Measurements from ENCODE around the gene SLC41A1. TPM values are rescaled to one million over a fixed set of nuclear protein-coding genes. Genes with fewer than 3 reads are reported as not detected.

SLC41A1 gene
- total RNA-seq, 1 donor from 2014 or later: 22.4 TPM

DNA sequence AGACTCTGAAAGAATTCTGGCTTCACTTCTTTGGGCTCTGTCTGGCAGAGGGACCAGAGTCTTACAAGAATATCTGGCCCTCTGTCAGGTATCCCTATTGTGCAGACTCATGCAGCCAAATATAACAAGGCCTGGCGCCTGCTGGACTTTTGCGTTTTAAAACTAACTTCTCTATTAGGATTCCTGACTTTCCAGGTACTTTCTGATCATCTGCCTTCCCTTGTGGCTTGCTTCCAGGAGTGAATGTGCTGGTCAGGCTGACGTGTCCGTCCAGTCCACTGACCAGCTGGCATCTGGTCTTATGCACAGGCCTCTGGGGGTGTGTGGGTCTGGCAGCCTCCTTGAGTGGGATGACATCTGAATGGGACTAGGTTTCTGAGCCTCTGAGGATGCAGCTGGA lies 29.1 kb downstream of the SLC41A1 start:
- Histone ChIP-seq H3K9ac (ENCODE audit: low read length) (no peak overlapping the region), H3K4me3 (ENCODE audit: insufficient read depth, low read depth, low read length) (no peak overlapping the region), H3K79me2 (ENCODE audit: insufficient read depth, low read length) (no peaks in the 10 kb centered on the region), H3K4me2 (ENCODE audit: low read length) (peak overlapping the region; percentile 6), H3K9me3 (ENCODE audit: insufficient read depth, low read depth, low read length) (no peaks in the 10 kb centered on the region), H3K4me1 (ENCODE audit: insufficient read depth, low read length) (peaks cover 5% of the 10 kb centered on the region), H2AFZ (ENCODE audit: low read depth, low read length) (no peak overlapping the region), H3K27me3 (ENCODE audit: insufficient read depth, low read length) (peaks cover 2% of the 10 kb centered on the region), H4K20me1 (ENCODE audit: insufficient read depth, low read length) (no peaks in the 10 kb centered on the region), H3K36me3 (ENCODE audit: insufficient read depth, low read length) (no peaks in the 10 kb centered on the region), H3K27ac (ENCODE audit: low read depth, low read length) (no peak overlapping the region)
- no peak overlapping the region for H3K27ac Mint-ChIP-seq (ENCODE audit: unreplicated experiment)
- H3K4me3 Mint-ChIP-seq (ENCODE audit: unreplicated experiment): no peak overlapping the region
- DNase-seq (ENCODE audit: low read depth): peak; percentile 79
- FAIRE-seq: no peak
- H3K4me1 Mint-ChIP-seq (ENCODE audit: low read depth, unreplicated experiment): no peaks in the 10 kb centered on the region
- TF ChIP-seq, protein P1, sequence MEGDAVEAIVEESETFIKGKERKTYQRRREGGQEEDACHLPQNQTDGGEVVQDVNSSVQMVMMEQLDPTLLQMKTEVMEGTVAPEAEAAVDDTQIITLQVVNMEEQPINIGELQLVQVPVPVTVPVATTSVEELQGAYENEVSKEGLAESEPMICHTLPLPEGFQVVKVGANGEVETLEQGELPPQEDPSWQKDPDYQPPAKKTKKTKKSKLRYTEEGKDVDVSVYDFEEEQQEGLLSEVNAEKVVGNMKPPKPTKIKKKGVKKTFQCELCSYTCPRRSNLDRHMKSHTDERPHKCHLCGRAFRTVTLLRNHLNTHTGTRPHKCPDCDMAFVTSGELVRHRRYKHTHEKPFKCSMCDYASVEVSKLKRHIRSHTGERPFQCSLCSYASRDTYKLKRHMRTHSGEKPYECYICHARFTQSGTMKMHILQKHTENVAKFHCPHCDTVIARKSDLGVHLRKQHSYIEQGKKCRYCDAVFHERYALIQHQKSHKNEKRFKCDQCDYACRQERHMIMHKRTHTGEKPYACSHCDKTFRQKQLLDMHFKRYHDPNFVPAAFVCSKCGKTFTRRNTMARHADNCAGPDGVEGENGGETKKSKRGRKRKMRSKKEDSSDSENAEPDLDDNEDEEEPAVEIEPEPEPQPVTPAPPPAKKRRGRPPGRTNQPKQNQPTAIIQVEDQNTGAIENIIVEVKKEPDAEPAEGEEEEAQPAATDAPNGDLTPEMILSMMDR (IDR thresholded peaks at IDR 0.05; ENCODE audit: insufficient read depth, low read depth, low read length): no peak
- TF ChIP-seq EZH2 (IDR thresholded peaks at IDR 0.05; ENCODE audit: insufficient read depth, low read length): no peak
- H3K27me3 Mint-ChIP-seq (ENCODE audit: low read depth, unreplicated experiment): peaks cover 5% of the 10 kb centered on the region
- H3K9me3 Mint-ChIP-seq (ENCODE audit: unreplicated experiment): no peaks in the 10 kb centered on the region
- no peaks in the 10 kb centered on the region for H3K36me3 Mint-ChIP-seq (ENCODE audit: low read depth, unreplicated experiment)

DNA sequence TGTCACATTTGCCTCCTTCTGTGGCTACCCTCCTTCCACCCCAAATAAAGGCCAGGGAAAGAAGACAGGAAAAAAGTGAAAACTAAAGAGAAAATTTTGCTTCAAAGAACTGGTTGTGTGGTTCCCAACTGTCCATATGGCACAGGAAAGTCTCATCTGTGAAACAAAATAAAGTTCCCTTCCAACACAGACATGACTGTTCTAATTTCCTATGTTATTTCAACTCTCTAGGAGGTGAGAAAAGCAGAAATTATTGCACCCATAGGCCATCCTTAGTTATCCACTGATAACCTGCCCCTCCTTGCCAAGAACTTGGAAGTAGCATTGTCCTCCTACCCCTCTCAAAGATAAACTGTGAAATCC lies 29.6 kb downstream of the SLC41A1 start:
- H3K27me3 Mint-ChIP-seq (ENCODE audit: low read depth, unreplicated experiment): peaks cover 6% of the 10 kb centered on the region
- Histone ChIP-seq H2AFZ (ENCODE audit: low read depth, low read length) (no peak overlapping the region), H3K9me3 (ENCODE audit: insufficient read depth, low read depth, low read length) (no peaks in the 10 kb centered on the region), H3K36me3 (ENCODE audit: insufficient read depth, low read length) (no peaks in the 10 kb centered on the region), H3K4me3 (ENCODE audit: insufficient read depth, low read depth, low read length) (no peak overlapping the region), H3K4me2 (ENCODE audit: low read length) (no peak overlapping the region), H3K9ac (ENCODE audit: low read length) (no peak overlapping the region), H3K4me1 (ENCODE audit: insufficient read depth, low read length) (peaks cover 5% of the 10 kb centered on the region), H4K20me1 (ENCODE audit: insufficient read depth, low read length) (no peaks in the 10 kb centered on the region), H3K27me3 (ENCODE audit: insufficient read depth, low read length) (peaks cover 2% of the 10 kb centered on the region), H3K27ac (ENCODE audit: low read depth, low read length) (no peak overlapping the region), H3K79me2 (ENCODE audit: insufficient read depth, low read length) (no peaks in the 10 kb centered on the region)
- no peaks in the 10 kb centered on the region for H3K4me1 Mint-ChIP-seq (ENCODE audit: low read depth, unreplicated experiment)
- H3K27ac Mint-ChIP-seq (ENCODE audit: unreplicated experiment): no peak overlapping the region
- no peaks in the 10 kb centered on the region for H3K9me3 Mint-ChIP-seq (ENCODE audit: unreplicated experiment)
- no peak overlapping the region for H3K4me3 Mint-ChIP-seq (ENCODE audit: unreplicated experiment)
- TF ChIP-seq, protein P1 (IDR thresholded peaks at IDR 0.05; ENCODE audit: insufficient read depth, low read depth, low read length): no peak
- TF ChIP-seq EZH2 (IDR thresholded peaks at IDR 0.05; ENCODE audit: insufficient read depth, low read length): no peak
- no peaks in the 10 kb centered on the region for H3K36me3 Mint-ChIP-seq (ENCODE audit: low read depth, unreplicated experiment)
- FAIRE-seq (no peak), DNase-seq (ENCODE audit: low read depth) (no peak)

DNA sequence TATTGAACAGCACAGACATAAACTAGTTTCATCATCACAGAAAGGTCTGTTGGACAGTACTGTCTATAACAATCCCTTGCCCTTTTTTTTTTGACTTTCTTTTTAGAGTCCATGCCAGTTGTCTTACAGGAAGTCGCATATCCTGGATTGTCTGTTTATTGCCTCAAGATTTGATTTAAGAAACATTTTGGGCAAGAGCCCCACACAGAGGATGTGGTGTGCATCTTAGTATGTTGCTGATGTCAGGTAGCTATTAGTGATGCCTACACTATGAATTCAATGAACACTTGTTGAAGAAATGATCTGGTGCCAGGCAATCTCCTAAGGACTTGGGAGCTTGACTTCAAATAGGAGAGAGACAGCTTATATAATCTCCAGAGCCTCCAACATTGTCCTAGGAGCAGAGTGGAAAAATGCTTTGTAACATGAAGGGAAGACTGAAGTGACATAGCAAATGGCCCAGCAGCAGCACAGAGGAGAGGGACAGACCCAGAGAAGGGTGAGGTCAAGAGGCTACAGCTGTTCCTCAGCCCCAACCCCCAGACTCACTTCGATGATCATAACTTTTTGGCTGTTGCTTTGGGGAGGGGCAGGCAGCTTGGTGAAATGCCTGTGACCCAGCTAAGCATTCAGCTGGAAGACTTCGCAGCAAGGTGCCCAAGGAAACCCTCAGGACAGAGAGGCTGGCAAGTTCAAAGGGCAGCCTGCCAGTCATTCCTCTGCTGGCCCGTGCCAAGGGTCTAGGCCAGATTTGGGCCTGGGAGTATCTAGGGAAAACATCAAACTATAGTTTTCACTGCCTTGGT lies 30.2 kb downstream of the SLC41A1 start:
- no peak overlapping the region for H3K9ac ChIP-seq (ENCODE audit: low read length)
- no peak overlapping the region for H2AFZ ChIP-seq (ENCODE audit: low read depth, low read length)
- DNase-seq (ENCODE audit: low read depth) (no peak), FAIRE-seq (no peak)
- H3K79me2 ChIP-seq (ENCODE audit: insufficient read depth, low read length): no peaks in the 10 kb centered on the region
- no peak overlapping the region for H3K4me2 ChIP-seq (ENCODE audit: low read length)
- no peak overlapping the region for H3K4me3 ChIP-seq (ENCODE audit: insufficient read depth, low read depth, low read length)
- no peak for TF ChIP-seq EZH2 (IDR thresholded peaks at IDR 0.05; ENCODE audit: insufficient read depth, low read length)
- TF ChIP-seq, protein P1 (IDR thresholded peaks at IDR 0.05; ENCODE audit: insufficient read depth, low read depth, low read length): no peak
- H4K20me1 ChIP-seq (ENCODE audit: insufficient read depth, low read length): no peaks in the 10 kb centered on the region
- H3K27ac ChIP-seq (ENCODE audit: low read depth, low read length): no peak overlapping the region
- Mint-ChIP-seq H3K27ac (ENCODE audit: unreplicated experiment) (no peak overlapping the region), H3K4me1 (ENCODE audit: low read depth, unreplicated experiment) (no peaks in the 10 kb centered on the region), H3K9me3 (ENCODE audit: unreplicated experiment) (no peaks in the 10 kb centered on the region), H3K4me3 (ENCODE audit: unreplicated experiment) (no peak overlapping the region), H3K36me3 (ENCODE audit: low read depth, unreplicated experiment) (no peaks in the 10 kb centered on the region), H3K27me3 (ENCODE audit: low read depth, unreplicated experiment) (peaks cover 6% of the 10 kb centered on the region)
- H3K36me3 ChIP-seq (ENCODE audit: insufficient read depth, low read length): no peaks in the 10 kb centered on the region
- H3K27me3 ChIP-seq (ENCODE audit: insufficient read depth, low read length): peaks cover 2% of the 10 kb centered on the region
- no peaks in the 10 kb centered on the region for H3K9me3 ChIP-seq (ENCODE audit: insufficient read depth, low read depth, low read length)
- peaks cover 5% of the 10 kb centered on the region for H3K4me1 ChIP-seq (ENCODE audit: insufficient read depth, low read length)
